Left renal cortex interstitium (tissue), 4 donors: ENCODE data around the gene COL23A1. TPM values are rescaled to one million over a fixed set of nuclear protein-coding genes. Genes with fewer than 3 reads are reported as not detected.
"Not testable (repeated sequence)": the region's sequence is repeated elsewhere in the genome, so short reads cannot be mapped to it uniquely, and the experiment has no call there.

Experiments used
- DNase-seq, 4 donors: peaks; one replicate each; pipeline ENCODE4 v3.0.0-alpha.2; 2013; ENCODE audit warnings: low read depth in 4 of 4, low spot score in 2 of 4, missing footprints in 1 of 4
- polyA plus RNA-seq, 4 donors: library from polyadenylated mRNA; unstranded; fragments of 120-200 nt; gene quantifications; one replicate each; pipeline ENCODE4 v1.2.1, GENCODE V29; 2013; ENCODE audit not compliant: insufficient read length in 4 of 4

The COL23A1 gene
- polyA plus RNA-seq, 4 donors: 4.4 to 8.8 (median 8.3) TPM

GRCh38 chr5:178264044-178264443, 326.1 kb downstream of the COL23A1 start:
- DNase-seq: no peak

- no peak for DNase-seq
Measured at GRCh38 chr5:178261666-178262600, 328.3 kb downstream of the COL23A1 start.

DNA sequence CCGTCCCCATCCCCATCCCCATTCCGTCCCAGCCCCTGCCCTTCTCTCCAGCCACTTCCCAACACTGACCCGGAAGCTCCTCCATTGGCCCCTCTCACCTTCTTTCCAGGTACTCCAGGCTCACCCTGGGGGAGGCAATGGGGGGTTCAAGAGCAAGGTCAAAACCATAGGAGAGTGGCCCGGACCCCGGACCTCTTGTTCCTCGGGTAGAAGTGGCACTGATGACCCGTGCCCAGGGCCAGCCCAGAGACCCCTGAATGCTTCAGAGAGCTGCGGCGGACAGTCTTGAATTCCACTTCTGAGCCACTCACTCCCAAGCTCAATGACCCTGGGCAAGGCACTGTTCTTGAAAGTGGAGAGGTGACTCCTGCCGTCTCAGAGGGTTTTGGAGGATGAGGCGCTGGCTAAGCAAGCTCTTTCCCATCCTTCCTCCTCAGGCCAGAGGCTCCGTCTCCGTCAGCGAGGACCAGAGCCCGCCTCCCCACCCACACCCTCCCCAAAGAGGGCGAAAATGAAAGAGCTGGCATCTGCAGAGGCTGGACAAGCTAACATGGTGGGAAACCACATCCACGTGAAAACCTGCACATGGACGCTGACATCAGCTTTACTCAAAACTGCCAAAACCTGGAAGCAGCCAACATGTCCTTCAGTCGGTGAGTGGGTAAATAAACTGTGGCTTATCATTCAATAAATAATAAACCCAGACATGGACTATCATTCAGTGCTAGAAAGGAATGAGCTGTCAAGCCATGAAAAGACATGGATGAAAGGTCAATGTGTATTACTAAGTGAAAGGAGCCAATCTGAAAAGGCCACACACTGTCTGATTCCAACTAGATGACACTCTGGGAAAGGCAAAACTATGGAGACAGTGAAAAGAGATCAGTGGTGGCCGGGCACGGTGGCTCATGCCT, 330.3 kb downstream of the COL23A1 start:
- DNase-seq: no peak

- no peak for DNase-seq
Measured at GRCh38 chr5:178257650-178258049, 332.5 kb downstream of the COL23A1 start.

GRCh38 chr5:178256746-178257145, 333.4 kb downstream of the COL23A1 start:
- DNase-seq: no peak

- DNase-seq: not testable (repeated sequence)
Measured at GRCh38 chr5:178253632-178254031, 336.6 kb downstream of the COL23A1 start.

DNA sequence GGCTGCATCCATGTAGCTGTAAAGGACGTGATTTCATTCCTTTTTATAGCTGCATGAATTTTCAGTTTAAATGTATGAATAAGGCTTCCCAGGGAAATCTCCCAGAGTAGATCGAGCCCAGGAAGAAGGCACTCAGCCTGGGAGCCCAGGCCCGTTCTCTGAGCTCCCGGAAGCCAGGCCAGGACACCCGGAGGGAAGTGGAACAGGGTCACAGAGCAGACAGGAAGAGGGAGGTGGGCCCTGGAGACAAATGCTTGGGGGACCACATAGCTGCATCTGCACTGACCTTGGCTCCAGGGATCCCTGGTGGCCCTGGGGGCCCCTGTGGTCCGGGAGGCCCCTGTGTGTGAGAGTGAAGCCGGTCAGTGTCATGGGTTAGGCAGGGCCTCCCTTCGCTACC, 337.9 kb downstream of the COL23A1 start:
- no peak for DNase-seq

- DNase-seq: no peak
Measured at GRCh38 chr5:178250263-178250662, 339.9 kb downstream of the COL23A1 start.

DNA sequence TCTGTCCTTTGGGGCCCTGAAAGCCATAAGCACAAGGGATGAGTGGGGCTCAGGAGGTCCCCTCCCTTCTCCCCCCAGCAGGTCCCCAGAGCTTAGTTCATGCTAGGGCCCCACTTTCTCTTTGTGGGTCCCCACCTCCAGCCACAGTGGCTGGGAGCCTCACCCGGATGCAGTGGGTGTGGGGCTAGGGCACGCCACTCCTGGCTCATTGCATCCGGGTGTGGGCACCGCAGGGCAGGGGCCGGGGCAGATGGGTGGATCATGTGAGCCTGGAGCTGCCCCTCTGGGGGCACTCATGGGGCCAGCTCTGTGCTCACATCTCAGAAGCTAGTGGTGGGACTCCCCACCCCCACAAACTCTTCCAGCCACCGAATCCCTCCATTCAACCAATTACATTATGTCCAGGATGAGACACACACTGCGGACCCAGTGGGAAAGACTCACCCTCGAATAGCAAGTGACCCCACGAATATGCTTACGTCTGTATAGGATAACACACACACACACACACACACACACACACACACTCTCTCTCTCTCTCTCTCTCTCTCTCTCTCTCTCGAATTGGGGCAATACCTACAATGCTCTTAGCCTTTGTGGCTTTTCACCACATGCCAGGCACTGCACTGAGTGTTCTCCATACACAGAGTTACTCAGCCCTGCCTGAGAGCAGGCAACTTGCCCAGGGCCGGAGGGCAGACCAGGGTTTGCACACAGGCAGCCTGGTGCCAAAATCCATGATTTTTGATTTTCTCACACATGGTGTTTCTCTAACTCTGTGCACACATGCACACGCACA, 340.8 kb downstream of the COL23A1 start:
- DNase-seq: no peak

DNA sequence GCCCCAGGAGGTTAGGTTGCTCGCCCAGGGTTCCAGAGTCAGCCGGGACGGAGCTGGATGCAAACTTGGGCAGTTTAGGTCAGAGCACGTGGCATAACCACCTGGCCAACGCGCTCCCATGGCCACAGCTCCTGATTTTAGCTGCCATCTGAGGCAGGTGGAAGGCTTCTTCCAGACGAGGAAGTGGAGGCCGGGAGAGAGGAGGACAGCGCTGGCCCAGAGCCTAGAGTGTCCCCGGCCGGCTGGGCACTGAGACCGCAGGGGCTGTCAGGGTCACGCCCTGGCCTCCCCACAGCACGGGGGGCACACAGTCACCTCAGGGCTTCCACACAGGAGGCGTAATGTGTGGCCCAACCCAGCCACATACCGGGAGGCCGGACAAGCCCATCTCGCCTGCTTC, 341.4 kb downstream of the COL23A1 start:
- DNase-seq: no peak

DNA sequence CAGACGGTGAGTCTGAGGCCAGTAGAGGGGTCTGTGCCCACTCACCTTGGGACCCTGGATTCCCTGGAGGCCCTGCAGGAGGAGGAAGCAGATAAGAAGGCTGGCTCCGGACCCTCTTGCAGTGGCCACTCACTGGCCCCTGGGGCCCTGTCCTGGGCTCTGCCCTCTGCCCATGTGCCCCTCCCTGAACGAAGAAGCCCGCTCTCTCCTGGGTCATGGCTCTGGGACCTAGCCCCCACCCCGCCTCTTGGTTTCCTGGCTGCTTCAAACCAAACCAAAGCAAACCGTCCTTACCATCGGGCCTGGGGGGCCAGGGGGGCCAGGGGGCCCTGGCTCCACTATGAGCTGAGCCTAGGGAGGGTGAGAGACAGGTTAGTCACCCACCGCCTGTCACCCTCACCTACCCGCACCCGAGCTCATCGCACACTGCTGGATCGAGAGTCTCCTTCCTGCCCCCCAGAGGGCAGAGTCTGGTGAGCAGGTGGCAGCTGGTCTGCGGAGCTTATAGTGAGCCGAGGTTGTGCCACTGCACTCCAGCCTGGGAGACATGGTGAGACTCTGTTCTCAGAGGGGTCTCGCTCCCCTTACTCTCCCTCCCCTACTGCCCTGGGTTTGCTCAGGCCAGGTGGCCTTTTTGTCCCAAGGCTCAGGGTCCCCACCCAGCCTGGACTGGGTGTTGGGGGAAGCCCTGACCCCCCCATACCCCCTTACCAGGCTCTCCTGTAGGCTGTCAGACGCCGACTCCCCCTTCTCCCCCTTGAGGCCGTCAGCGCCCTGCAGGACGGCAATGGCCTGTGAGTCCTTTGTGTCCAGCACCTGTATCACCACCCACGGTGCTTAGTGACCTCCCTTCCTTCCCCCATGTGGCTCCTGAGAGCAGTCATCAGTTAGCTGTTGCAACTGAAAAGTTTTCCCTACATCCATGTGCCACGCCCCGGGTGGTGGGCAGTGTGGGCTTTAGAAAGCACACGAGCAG, 342.4 kb downstream of the COL23A1 start:
- no peak for DNase-seq

- no peak for DNase-seq
Measured at GRCh38 chr5:178246624-178247279, 343.4 kb downstream of the COL23A1 start.

DNA sequence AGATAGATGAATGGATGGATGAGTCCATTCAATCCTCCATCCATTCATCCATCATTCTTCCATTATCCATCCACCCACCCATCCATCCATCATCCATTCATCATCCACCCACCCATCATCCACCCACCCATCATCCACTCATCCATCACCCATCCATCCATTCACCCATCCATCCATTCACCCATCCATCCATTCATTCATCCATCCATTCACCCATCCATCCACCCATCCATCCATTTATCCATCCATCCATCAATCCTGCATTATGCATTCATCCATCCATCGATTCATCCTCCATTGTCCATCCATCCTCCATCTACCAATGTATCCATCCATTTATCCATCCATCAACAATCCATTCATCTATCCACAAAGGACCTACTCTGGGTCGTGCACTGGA, 344.8 kb downstream of the COL23A1 start:
- DNase-seq: no peak

DNA sequence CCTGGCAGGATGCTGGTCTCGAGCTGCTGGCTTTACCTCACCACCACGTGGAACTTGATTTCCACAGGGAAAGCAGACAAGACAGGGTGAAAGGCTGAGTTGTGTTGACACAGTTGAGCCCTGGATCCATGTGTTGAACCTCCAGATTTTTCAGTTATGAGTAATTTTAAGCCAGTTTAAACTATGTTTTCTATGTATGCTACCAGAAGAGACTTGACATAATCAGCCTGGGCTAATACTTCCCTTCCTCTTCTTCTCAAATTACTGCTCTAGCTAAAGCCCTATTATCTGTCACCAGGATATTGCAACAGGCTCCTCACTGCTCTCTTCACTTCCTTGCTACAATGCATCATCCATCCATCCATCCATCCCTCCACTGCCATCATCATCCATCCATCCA, 345.6 kb downstream of the COL23A1 start:
- DNase-seq: no peak

DNA sequence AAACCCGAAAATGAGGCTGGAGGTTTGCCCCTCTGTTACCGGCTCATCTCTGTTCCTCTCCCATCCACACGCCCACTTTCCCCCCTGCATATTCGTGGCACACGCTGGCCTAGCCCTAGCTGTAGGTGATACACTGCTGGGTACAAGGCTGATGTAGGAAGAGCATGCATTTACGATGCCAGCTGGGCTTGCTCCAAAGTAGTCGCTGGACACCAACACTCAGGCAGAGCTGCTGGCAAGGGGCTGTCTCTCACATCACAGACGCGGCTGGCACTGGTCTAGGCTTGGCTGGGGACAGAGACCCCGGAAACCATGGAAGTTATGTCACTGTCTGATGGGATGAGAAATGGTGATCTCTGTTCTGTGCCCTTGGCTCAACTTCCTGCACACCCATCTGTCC, 347.8 kb downstream of the COL23A1 start:
- DNase-seq: no peak

DNA sequence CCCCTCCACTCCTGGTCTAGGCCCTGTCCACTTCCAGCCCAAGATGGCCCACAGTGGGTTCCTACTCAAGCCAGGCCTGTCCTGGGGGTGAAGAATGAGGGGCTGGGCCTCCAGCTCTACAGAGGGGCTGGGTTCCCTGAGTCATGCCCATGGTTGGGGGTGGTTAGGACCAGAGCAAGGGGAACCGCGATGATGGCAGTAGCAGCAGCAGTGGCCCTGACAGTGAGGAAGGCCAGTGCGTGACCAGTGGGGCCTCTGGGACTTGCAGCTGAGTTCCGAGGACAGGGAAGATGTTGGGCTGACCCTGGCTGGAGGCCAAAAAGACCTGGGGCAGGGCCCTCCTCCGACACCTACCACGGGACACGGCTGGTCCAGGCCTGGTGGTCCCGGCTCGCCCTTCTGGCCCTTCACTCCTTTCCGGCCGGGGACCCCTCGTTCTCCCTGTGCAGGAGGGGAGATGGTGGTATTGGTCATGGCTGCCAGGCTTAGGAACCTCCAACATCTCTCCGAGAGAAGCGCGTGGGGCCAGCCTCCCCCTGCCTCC, 348.4 kb downstream of the COL23A1 start:
- no peak for DNase-seq

GRCh38 chr5:178241231-178241663, 348.9 kb downstream of the COL23A1 start:
- no peak for DNase-seq

DNA sequence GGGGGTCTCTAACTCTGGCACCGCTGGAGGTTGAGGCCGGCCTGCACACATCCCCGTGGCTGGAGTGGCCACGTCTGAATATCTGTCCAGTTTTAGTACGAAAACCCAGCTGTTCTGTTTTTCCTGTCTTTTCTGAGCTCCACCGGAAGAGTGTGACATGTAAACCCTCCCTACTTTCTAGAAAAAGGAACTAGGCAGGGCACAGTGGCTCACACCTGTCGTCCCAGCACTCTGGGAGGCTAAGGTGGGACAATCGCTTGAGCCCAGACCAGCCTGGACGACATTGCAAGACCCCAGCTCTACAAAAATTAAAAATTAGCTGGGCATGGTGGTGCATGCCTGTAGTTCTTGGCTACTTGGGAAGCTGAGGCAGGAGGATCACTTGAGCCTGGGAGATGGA, 349.4 kb downstream of the COL23A1 start:
- no peak for DNase-seq

- DNase-seq: no peak
Measured at GRCh38 chr5:178240341-178240741, 349.9 kb downstream of the COL23A1 start.
